ENCODE results near the gene MAS1L.
"Not testable (repeated sequence)": the region's sequence is repeated elsewhere in the genome, so short reads cannot be mapped to it uniquely, and the experiment has no call there.

The MAS1L gene

GRCh38 chr6:29483735-29484134 is 4.0 kb downstream of the MAS1L start:
- no peak for DNase-seq (ENCODE audit: low spot score)

- no peak for DNase-seq (ENCODE audit: low spot score)
Measured at GRCh38 chr6:29483186-29483585, 4.6 kb downstream of the MAS1L start.

- DNase-seq (ENCODE audit: low spot score): no peak
Measured at GRCh38 chr6:29479560-29479959, 8.2 kb downstream of the MAS1L start.

DNA sequence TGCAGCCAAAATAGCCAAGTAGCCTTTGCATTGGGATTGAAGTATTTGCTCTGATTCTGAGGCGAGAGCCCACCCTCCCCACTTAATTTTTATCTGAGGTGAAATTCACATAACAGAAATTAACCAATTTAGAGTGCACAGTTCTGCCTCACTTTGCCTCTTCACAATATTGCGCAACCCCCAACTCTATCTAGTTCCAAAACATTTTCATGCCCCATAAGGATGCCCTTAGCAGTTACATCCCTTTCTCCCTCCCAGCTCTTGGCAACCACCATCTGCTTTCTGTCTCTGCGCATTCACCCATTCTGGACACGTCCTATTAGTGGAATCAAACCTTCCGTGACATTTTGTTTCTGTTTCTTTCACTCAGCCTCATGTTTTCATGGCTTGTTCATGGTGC is 9.0 kb downstream of the MAS1L start:
- no peak for DNase-seq (ENCODE audit: low spot score)

- no peak for DNase-seq (ENCODE audit: low spot score)
Measured at GRCh38 chr6:29477923-29478450, 9.8 kb downstream of the MAS1L start.

- DNase-seq (ENCODE audit: low spot score): no peak
Measured at GRCh38 chr6:29474996-29475395, 12.8 kb downstream of the MAS1L start.

GRCh38 chr6:29466241-29466640 is 21.5 kb downstream of the MAS1L start:
- no peak for DNase-seq (ENCODE audit: low spot score)

DNA sequence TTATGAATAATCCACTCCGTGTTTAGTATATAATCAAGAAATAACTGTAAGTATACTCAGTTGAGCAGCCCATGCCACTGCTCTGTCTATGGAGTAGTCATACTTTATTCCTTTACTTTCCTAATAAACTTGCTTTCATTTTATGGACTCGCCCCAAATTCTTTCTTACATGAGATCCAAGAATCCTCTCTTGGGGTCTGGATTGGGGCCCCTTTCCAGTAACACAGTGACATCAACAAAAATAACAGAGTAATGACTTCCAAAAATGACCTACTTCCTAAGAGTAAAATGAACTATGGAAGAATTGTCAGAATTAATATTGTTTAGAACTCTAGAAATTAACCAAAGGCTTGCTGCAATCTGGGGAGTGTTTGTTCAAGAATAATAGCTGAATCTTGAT is 22.0 kb downstream of the MAS1L start:
- DNase-seq (ENCODE audit: low spot score): no peak

DNA sequence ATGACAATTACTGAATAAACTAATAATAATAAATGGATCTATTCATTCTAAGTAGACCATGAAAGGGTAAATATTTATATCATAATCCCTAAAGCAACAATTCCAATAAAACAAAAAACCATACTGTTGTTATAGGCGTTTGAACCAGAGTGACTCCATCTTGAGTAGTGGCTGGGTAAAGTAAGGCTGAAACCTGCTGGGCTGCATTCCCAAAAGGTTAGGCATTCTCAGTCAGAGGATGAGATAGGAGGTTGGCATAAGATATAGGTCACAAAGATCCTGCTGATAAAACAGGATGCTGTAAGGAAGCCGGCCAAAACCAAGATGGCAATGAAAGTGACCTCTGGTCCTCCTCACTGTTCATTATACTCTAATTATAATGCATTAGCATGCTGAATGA is 22.5 kb downstream of the MAS1L start:
- no peak for DNase-seq (ENCODE audit: low spot score)

DNA sequence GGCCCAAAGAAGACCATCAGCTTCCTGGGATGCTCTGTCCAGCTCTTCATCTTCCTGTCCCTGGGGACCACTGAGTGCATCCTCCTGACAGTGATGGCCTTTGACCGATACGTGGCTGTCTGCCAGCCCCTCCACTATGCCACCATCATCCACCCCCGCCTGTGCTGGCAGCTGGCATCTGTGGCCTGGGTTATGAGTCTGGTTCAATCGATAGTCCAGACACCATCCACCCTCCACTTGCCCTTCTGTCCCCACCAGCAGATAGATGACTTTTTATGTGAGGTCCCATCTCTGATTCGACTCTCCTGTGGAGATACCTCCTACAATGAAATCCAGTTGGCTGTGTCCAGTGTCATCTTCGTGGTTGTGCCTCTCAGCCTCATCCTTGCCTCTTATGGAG is 25.7 kb downstream of the MAS1L start:
- no peak for DNase-seq (ENCODE audit: low spot score)

- DNase-seq (ENCODE audit: low spot score): no peak
Measured at GRCh38 chr6:29461021-29461814, 26.5 kb downstream of the MAS1L start.

DNA sequence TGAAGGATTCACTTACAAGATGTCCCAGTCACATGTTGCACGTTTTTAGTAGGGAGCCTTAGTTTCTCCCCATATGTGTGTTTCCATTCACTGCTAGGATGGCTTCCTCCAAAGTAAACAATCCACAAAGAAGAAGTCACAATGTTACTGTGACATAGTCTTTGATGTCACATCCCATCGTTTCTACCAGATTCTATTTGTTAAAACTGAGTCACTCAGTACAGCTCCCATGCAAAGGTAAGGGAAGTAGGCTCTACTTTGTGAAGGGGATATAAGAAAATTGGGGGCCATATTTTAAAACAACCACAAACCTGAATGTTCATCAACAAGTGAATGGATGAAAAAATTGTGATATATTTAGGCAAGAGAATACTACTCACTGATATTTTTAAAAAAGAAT is 30.8 kb downstream of the MAS1L start, which contains the start of the genes OR11A1 and OR2H1:
Gene OR11A1 (minus strand): TSS at position 101 of the 400 bp plus-strand sequence. CDS start 29,430 bp downstream, outside the sequence.
Gene OR2H1 (plus strand): TSS at position 185 of the 400 bp plus-strand sequence. CDS start 4,615 bp downstream, outside the sequence.
- DNase-seq (ENCODE audit: low spot score): no peak

GRCh38 chr6:29451471-29452193 is 36.1 kb downstream of the MAS1L start:
- DNase-seq (ENCODE audit: low spot score): no peak

- no peak for DNase-seq (ENCODE audit: low spot score)
Measured at GRCh38 chr6:29447670-29448069, 40.1 kb downstream of the MAS1L start.

GRCh38 chr6:29444031-29444430 is 43.7 kb downstream of the MAS1L start:
- DNase-seq (ENCODE audit: low spot score): not testable (repeated sequence)

DNA sequence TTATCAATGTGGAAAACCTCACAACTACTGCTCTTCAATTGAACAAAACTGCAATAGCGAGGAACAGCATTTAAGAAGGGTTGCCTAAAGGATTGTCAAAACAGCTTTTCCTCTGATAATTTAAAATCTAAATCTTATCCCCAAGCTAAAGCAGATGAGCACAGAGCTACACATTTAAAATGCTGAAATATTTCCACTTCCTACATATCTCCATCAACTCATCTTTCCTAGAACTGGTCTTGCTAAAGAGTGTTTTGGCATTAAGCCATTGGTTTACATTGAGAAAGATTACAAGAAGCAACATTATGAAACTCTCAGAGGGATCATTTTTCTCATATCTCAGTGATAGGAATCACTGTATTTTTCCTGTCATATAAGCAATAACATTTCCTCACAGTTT is 45.0 kb downstream of the MAS1L start:
- no peak for DNase-seq (ENCODE audit: low spot score)

DNA sequence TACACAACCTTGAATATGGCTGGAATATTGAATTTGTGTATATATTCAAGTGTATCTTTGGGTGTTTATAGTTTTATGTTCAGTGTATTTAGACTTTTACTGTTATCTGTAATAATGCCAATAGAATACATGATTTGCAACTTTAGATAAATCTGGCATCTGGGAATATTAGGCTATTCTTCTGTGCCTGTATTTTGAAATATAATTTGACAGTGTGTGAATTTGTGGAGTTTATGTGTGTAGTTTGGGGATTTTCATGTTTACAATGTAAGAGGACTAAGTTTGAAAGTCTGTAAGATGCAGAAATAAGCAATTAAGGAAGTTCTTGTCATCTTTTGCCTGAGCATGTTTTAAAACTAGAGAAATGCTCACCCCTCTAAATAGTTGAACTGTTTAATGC is 48.8 kb downstream of the MAS1L start, which contains the start of gene OR10C1:
Gene OR10C1 (plus strand): TSS at position 301 of the 400 bp plus-strand sequence. CDS start 710 bp downstream, outside the sequence.
- no peak for DNase-seq (ENCODE audit: low spot score)

- DNase-seq (ENCODE audit: low spot score): not testable (repeated sequence)
Measured at GRCh38 chr6:29436730-29437129, 51.0 kb downstream of the MAS1L start.
